HG02588 (cell line): ENCODE data around the gene PFDN5.

Experiments used
- ATAC-seq: cut with Tn5 transposase; IDR thresholded peaks from one replicate; pipeline ENCODE4 v1.9.1; 2021; ENCODE audit warnings: mild to moderate bottlenecking, moderate library complexity; ENCODE audit not compliant: unreplicated experiment

Gene PFDN5

GRCh38 chr12:53295070-53295890 lies at the start of gene PFDN5:
Gene PFDN5, plus strand, starts transcription at chr12:53295542. Its CDS starts 26 bp downstream, at chr12:53295568.
- ATAC-seq = peak; percentile 84

- ATAC-seq = peak; percentile 71
These were observed 43.6 kb upstream of the PFDN5 start for GRCh38 chr12:53251477-53252348.

- ATAC-seq = peak; percentile 6
These were observed 42.9 kb upstream of the PFDN5 start for GRCh38 chr12:53252349-53252916.

- ATAC-seq = no peak
These were observed 42.0 kb upstream of the PFDN5 start for GRCh38 chr12:53253298-53253697.

GRCh38 chr12:53254816-53255545 lies 40.4 kb upstream of the PFDN5 start:
- ATAC-seq = no peak

GRCh38 chr12:53255996-53256395 lies 39.3 kb upstream of the PFDN5 start:
- no peak for ATAC-seq

- no peak for ATAC-seq
These were observed 36.5 kb upstream of the PFDN5 start for GRCh38 chr12:53258541-53259539.

GRCh38 chr12:53259891-53260290 lies 35.5 kb upstream of the PFDN5 start:
- no peak for ATAC-seq

GRCh38 chr12:53265783-53266182 lies 29.6 kb upstream of the PFDN5 start:
- no peak for ATAC-seq

- no peak for ATAC-seq
These were observed 27.9 kb upstream of the PFDN5 start for GRCh38 chr12:53267306-53267998.

- peak; percentile 79 for ATAC-seq
These were observed 27.2 kb upstream of the PFDN5 start, which contains the start of gene ESPL1 for GRCh38 chr12:53267999-53268629. Gene ESPL1, plus strand, starts transcription at chr12:53268299. Its CDS starts 468 bp downstream, at chr12:53268767.

- ATAC-seq = no peak
These were observed 26.4 kb upstream of the PFDN5 start for GRCh38 chr12:53268630-53269562.

- no peak for ATAC-seq
These were observed 20.9 kb upstream of the PFDN5 start for GRCh38 chr12:53274445-53274844.

- no peak for ATAC-seq
These were observed 18.8 kb upstream of the PFDN5 start for GRCh38 chr12:53276511-53276910.

GRCh38 chr12:53277981-53278380 lies 17.4 kb upstream of the PFDN5 start:
- ATAC-seq = no peak

GRCh38 chr12:53279283-53279869 lies 16.0 kb upstream of the PFDN5 start:
- no peak for ATAC-seq
